Nephron progenitor cell (in vitro differentiated cells): Measurements from ENCODE around the gene EXOC4.

Experiments used
- DNase-seq: peaks from one replicate; pipeline ENCODE4 v3.0.0; 2021
- H3K27ac Mint-ChIP-seq: 2 replicates; pipeline ENCODE4 v1.8.0; 2021; ENCODE audit warnings: mild to moderate bottlenecking, moderate library complexity, mixed read lengths
- H3K27me3 Mint-ChIP-seq: 2 replicates; pipeline ENCODE4 v1.8.0; 2021; ENCODE audit warnings: mild to moderate bottlenecking, low read depth, mixed read lengths; ENCODE audit not compliant: poor library complexity
- H3K36me3 Mint-ChIP-seq: 2 replicates; pipeline ENCODE4 v1.8.0; 2021; ENCODE audit warnings: low read depth, mixed read lengths
- H3K4me1 Mint-ChIP-seq: 2 replicates; pipeline ENCODE4 v1.8.0; 2021; ENCODE audit warnings: mixed read lengths
- H3K4me3 Mint-ChIP-seq: 2 replicates; pipeline ENCODE4 v1.8.0; 2021; ENCODE audit warnings: mild to moderate bottlenecking, moderate library complexity, mixed read lengths
- H3K9me3 Mint-ChIP-seq: 2 replicates; pipeline ENCODE4 v1.8.0; 2021; ENCODE audit warnings: mild to moderate bottlenecking, moderate library complexity, mixed read lengths
- TF ChIP-seq, protein P1 (sequence below): fragments of 200-600 bp; sonication (generic); IDR thresholded peaks from 2 replicates; pipeline ENCODE4 v1.5.0; 2021; ENCODE audit warnings: antibody characterized with exemption

EXOC4 gene

DNA sequence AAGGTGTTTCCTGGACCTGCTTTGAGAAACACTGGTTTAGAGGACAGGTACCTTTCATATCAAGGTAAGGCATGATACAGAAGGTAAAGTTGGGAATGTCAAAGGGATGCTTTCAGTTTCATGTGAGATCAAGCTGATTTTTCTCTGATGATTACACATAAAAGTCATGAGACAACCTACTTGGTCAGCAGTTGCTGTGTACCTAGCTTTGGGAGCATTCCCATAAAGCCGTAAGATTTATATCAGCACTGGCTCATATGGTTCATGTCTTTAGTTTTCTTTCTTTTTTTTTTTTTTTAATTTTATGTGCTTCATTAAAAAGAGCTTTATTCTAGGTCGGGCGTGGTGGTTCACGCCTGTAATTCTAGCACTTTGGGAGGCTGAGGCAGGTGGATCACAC lies 609.0 kb downstream of the EXOC4 start:
- H3K4me1 Mint-ChIP-seq = peaks cover 8% of the 10 kb centered on the region
- H3K27me3 Mint-ChIP-seq = no peaks in the 10 kb centered on the region
- peaks cover 4% of the 10 kb centered on the region for H3K36me3 Mint-ChIP-seq
- DNase-seq = no peak
- H3K9me3 Mint-ChIP-seq = no peaks in the 10 kb centered on the region
- TF ChIP-seq, protein P1, sequence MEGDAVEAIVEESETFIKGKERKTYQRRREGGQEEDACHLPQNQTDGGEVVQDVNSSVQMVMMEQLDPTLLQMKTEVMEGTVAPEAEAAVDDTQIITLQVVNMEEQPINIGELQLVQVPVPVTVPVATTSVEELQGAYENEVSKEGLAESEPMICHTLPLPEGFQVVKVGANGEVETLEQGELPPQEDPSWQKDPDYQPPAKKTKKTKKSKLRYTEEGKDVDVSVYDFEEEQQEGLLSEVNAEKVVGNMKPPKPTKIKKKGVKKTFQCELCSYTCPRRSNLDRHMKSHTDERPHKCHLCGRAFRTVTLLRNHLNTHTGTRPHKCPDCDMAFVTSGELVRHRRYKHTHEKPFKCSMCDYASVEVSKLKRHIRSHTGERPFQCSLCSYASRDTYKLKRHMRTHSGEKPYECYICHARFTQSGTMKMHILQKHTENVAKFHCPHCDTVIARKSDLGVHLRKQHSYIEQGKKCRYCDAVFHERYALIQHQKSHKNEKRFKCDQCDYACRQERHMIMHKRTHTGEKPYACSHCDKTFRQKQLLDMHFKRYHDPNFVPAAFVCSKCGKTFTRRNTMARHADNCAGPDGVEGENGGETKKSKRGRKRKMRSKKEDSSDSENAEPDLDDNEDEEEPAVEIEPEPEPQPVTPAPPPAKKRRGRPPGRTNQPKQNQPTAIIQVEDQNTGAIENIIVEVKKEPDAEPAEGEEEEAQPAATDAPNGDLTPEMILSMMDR = no peak
- H3K27ac Mint-ChIP-seq = no peak overlapping the region
- no peak overlapping the region for H3K4me3 Mint-ChIP-seq

DNA sequence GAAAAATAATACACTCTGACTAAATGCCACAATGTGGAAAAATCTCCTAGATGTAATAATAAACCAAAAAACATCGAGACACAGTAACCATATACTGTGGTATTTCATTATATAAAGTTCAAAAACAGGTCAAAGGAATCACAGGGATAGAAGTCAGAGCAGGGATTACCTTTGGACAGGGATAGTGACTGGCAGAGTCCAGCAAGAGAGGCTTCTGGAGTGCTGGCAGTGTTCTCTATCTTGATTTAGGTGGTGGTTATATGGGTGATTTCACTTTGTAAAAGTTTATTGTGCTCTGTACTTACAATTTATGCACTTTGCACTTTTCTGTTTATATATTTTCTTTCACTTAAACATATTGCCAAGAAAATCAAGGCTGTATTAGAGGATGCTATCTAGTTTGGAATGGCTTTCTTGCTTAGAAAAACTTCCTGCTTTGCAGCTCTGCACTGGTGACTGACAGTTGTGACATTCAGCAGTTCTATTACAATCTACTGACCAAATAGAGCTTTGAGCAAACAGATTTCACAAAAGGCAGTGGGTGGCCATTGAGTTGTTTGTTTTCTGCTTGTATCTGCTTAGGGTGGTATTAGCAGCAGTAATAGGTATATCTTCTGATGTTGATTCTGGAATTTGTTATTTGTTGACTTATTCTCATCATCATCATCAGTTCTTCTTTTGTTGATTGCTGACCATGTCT lies 610.6 kb downstream of the EXOC4 start:
- no peak for DNase-seq
- Mint-ChIP-seq H3K27me3 (no peaks in the 10 kb centered on the region), H3K4me1 (peaks cover 8% of the 10 kb centered on the region), H3K4me3 (no peak overlapping the region), H3K36me3 (no peaks in the 10 kb centered on the region), H3K27ac (peak overlapping the region; percentile 51), H3K9me3 (no peaks in the 10 kb centered on the region)
- TF ChIP-seq, protein P1 = no peak

DNA sequence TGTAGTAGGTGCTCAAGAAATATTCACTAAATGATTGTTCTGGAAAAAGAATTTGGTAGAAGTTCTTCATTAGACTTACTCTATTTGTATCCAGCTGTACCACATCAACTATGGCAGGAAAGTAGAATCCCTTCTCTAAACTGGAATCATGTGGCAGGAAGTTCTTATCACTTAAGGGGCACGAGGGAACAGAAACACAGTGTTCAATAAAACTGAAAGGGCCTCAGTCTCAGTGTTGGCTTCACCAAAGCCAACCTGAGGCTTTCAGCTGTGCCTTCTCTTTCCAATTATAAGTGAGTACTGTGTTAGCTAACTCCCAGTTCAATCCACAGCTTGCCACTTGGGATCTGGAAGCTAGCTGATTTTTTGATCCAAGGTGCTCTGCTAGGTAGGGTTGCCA lies 616.7 kb downstream of the EXOC4 start:
- no peak for DNase-seq
- Mint-ChIP-seq H3K27ac (no peak overlapping the region), H3K4me3 (no peak overlapping the region), H3K36me3 (no peaks in the 10 kb centered on the region), H3K27me3 (no peaks in the 10 kb centered on the region), H3K4me1 (peaks cover 8% of the 10 kb centered on the region), H3K9me3 (no peaks in the 10 kb centered on the region)
- TF ChIP-seq, protein P1 = no peak

DNA sequence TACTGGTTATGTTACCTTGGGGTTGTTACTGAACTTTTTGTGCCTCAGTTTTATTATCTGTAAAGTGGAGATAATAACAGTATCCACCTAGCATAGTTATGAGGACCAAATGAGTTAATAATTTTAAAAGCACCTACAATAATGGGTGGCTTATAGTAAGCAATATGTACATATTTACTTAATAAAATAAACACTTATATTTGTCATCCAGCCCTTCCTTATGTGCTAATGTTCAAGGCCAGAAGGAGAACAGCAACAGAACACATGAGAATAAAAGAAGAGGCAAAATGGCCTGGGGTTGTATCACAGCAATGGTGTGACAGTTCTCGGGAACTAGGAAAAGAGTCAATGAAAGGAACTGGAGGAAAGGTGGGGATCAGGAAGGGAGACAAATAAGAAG lies 618.9 kb downstream of the EXOC4 start:
- no peak overlapping the region for H3K4me3 Mint-ChIP-seq
- H3K4me1 Mint-ChIP-seq = peaks cover 8% of the 10 kb centered on the region
- peaks cover 4% of the 10 kb centered on the region for H3K9me3 Mint-ChIP-seq
- H3K36me3 Mint-ChIP-seq = no peaks in the 10 kb centered on the region
- no peak overlapping the region for H3K27ac Mint-ChIP-seq
- no peaks in the 10 kb centered on the region for H3K27me3 Mint-ChIP-seq
- no peak for DNase-seq
- TF ChIP-seq, protein P1 = no peak

DNA sequence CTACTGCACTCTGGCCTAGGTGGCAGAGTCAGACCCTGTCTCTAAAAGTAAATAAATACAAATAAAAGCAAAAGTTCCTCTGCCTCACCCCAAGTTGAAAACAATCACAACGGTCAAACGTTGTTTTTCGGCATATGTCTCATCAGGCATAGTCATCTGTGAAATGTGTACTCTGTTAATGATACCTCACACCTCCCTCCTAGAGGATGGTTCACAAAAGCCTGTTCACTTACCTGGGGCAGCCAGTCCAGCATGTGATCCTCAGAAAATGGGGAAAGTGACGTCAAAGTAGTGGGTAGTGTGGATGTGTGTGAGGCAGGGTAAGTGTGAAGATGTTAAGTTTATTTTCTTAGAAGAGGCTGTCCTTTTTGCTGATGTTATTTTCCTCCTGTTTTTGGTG lies 620.3 kb downstream of the EXOC4 start:
- TF ChIP-seq, protein P1 = no peak
- no peak for DNase-seq
- no peak overlapping the region for H3K27ac Mint-ChIP-seq
- no peaks in the 10 kb centered on the region for H3K27me3 Mint-ChIP-seq
- peaks cover 4% of the 10 kb centered on the region for H3K9me3 Mint-ChIP-seq
- H3K36me3 Mint-ChIP-seq = no peaks in the 10 kb centered on the region
- no peak overlapping the region for H3K4me3 Mint-ChIP-seq
- H3K4me1 Mint-ChIP-seq = peaks cover 8% of the 10 kb centered on the region

DNA sequence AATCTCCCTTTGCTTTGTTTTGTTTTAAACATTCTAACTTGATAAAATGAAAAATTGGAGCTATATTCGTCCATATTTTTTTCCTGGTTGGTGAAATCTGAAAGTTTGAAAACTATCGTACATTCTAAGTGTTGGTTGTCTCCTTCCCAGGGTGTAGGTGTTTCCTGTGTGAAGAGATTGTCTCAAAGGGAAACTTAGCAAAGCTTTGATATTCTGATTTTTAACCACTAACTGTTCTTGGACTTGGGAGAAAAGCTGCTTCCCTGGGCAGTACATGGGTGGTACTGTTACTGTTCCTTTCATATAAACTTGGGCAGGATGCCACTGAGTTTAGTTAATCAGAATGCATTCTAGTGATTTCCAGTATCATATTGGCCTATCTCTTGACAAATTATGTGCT lies 620.8 kb downstream of the EXOC4 start:
- Mint-ChIP-seq H3K27ac (no peak overlapping the region), H3K36me3 (no peaks in the 10 kb centered on the region), H3K4me3 (no peak overlapping the region), H3K27me3 (no peaks in the 10 kb centered on the region), H3K9me3 (peaks cover 4% of the 10 kb centered on the region), H3K4me1 (peaks cover 8% of the 10 kb centered on the region)
- no peak for DNase-seq
- TF ChIP-seq, protein P1 = no peak
